ENCODE data around the gene C1RL.

Gene C1RL

DNA sequence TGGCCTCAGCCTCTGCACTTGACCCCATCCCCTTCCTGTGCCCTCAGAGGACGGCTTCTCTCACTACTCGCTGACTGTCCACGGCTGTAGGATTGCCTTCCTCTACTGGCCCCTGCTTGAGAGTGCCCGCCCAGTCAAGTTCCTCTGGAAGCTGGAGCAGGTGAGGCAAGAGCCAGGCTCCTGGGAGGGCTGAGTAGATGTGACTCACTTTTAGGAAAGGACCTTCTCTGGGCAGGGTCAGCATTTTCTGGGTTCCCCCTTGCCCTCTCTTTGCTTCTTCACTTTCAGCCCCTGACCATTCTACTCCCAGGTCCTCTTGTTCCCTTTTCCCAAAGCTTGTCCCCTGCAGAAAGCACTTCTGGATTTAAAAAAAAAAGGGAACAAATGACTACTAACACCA is 28.9 kb upstream of the C1RL start:
- TF ChIP-seq, protein P1, sequence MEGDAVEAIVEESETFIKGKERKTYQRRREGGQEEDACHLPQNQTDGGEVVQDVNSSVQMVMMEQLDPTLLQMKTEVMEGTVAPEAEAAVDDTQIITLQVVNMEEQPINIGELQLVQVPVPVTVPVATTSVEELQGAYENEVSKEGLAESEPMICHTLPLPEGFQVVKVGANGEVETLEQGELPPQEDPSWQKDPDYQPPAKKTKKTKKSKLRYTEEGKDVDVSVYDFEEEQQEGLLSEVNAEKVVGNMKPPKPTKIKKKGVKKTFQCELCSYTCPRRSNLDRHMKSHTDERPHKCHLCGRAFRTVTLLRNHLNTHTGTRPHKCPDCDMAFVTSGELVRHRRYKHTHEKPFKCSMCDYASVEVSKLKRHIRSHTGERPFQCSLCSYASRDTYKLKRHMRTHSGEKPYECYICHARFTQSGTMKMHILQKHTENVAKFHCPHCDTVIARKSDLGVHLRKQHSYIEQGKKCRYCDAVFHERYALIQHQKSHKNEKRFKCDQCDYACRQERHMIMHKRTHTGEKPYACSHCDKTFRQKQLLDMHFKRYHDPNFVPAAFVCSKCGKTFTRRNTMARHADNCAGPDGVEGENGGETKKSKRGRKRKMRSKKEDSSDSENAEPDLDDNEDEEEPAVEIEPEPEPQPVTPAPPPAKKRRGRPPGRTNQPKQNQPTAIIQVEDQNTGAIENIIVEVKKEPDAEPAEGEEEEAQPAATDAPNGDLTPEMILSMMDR (IDR thresholded peaks at IDR 0.05; ENCODE audit: borderline replicate concordance, insufficient read depth, low read depth, low read length): no peak

DNA sequence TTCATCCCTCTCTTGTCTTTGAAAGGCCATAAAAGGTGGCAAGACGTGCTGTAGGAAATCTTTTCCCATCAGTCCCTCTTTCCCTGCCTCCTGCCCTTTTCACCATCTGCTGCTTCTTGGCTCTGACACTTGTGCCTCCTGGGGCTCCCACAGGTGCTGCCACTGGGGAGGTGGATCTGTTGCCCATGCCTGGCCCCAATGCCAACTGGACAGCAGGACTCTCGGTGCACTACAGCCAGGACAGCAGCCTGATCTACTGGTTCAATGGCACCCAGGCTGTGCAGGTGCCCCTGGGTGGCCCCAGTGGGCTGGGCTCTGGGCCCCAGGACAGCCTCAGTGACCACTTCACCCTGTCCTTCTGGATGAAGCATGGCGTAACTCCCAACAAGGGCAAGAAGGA is 27.7 kb upstream of the C1RL start:
- TF ChIP-seq, protein P1 (IDR thresholded peaks at IDR 0.05; ENCODE audit: borderline replicate concordance, insufficient read depth, low read depth, low read length): no peak
- H3K4me3 ChIP-seq (ENCODE audit: low read depth, low read length): no peak overlapping the region

More for the DNA sequence above, 28.9 kb upstream of the C1RL start:
- H3K4me3 ChIP-seq (ENCODE audit: low read depth, low read length): no peak overlapping the region

DNA sequence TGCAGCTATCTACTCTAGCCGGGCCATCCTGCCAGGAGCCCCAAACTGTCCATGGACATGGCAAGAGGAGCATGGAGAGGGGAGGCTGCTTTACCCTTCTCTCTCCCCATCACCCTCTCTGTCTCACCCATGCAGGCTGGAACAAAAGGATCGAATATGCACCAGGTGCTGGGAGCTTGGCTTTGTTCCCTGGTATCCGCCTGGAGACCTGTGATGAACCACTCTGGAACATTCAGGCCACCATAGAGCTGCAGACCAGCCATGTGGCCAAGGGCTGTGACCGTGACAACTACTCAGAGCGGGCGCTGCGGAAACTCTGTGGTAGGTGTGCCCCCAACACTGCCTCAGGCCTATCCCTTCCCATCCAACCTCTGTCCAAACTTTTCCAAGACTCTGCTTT is 27.1 kb upstream of the C1RL start:
- no peak overlapping the region for H3K4me3 ChIP-seq (ENCODE audit: low read depth, low read length)
- TF ChIP-seq, protein P1 (IDR thresholded peaks at IDR 0.05; ENCODE audit: borderline replicate concordance, insufficient read depth, low read depth, low read length): no peak

DNA sequence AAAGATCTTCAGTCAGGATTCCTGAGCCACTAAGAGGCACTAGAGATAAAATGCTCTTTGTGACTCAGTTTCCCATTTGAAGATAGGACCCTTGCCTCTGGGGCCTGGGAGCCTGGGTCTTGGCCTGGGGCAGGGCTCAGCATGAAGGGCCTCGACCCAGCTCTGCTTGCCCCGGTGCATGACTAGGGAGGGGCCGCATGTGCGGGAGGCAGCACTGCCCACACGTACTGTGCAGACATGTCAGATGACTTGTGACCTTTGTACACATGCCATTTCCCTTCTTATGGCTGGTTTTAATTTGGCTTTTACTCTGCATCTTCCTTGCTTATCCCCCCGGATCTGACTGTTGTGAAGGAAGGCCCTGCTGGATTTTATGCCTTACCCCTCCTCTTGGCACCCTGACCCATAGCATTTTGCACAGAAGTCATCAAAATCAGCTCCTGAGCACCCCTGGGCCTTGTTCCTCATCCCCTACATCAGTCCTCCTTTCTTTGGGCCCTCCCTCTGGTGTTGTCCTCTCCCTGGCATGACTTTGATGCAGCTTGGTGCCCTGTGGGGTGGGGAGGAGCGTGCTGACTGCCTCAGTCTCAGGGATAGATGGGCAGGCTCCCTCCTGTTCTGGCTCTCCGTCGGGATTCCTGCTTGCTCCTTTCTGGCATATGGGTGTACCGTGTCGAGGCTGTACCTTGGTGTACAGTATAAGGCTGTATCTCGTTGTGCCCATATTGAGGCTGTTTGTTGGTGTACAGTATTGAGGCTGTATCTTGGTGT is 25.6 kb upstream of the C1RL start:
- TF ChIP-seq, protein P1 (IDR thresholded peaks at IDR 0.05; ENCODE audit: borderline replicate concordance, insufficient read depth, low read depth, low read length): no peak

DNA sequence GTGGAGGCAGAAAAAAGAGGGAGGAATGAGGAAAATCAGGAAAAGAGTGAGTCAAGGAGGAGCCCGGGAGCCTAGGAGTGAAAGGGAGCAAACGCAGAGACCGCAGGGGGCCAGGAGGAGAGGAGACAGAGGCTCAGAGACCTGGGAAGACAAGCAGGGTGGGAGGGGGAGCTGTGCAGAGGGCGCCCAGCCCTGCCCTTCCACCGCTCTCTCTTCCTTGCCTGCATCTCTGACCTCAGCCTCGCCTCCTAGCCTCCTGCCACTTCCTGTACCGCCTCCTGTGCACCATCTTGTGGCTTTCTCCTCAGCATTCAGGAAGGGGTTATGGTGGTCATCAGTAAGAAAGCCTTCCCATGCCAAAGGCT is 22.5 kb upstream of the C1RL start:
- no peak overlapping the region for H3K4me3 ChIP-seq (ENCODE audit: low read depth, low read length)
- TF ChIP-seq, protein P1 (IDR thresholded peaks at IDR 0.05; ENCODE audit: borderline replicate concordance, insufficient read depth, low read depth, low read length): no peak

More for the DNA sequence above, 25.6 kb upstream of the C1RL start:
- no peak overlapping the region for H3K4me3 ChIP-seq (ENCODE audit: low read depth, low read length)

DNA sequence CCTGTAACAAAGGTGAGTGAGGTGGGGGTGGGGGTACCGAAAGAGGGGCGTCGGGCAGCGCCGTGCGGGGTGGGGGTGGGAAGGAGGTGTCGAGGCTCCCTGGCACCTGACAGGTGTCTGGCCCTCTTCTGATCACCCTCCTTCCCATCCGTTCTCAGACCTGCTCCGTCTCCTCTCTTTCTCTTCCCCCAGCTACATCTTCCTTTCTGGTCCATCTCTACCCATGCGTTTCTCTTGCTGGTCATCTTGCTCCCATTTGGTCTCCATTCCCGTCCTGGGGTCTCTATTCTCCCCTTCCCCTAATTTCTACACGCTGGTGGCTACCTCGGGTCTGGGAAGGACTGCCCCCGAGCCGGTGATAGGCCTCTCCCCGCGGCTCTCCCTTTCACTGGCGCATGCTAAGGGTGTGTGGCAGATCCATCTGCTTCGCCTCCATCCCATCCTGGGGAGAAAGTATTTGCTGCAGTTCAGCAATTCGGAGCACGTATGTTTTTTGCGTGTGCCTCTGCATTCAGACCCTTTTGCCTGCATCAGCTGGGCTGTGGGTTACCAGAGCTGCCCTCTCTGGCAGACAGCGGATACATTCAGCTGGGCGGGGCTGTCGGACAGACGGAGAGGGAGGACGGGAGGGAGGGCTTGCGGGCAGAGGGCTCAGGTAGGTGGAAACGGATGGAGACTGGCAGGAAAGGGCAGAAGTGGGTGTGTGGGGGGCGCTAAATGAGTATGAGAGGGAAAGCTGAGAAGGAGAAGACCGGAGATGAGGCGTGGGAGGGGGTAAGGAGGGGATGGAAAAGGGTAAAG is 21.9 kb upstream of the C1RL start:
- peak overlapping the region; percentile 73 for H3K4me3 ChIP-seq (ENCODE audit: low read depth, low read length)
- TF ChIP-seq, protein P1 (IDR thresholded peaks at IDR 0.05; ENCODE audit: borderline replicate concordance, insufficient read depth, low read depth, low read length): no peak

All from GM12875 (cell line).